Activated B cell treated with CpG ODN at 0.5 μM for 24 hours (primary cell): ENCODE data around the gene GPRIN2. TPM values are rescaled to one million over a fixed set of nuclear protein-coding genes. Genes with fewer than 3 reads are reported as not detected.

Experiments used
- ATAC-seq: fragments of 200-7000 bp; cut with Tn5 transposase; one replicate; pipeline ENCODE4 v1.10.0; 2021; ENCODE audit warnings: low read depth, mild to moderate bottlenecking, moderate library complexity
- CTCF ChIA-PET: fragments of 350-600 bp; sonication (Branson Sonifier 250); formaldehyde crosslinking; loops from one replicate; lab custom pipeline; 2021; ENCODE audit warnings: antibody characterized with exemption; lab: Charles Lee
- POLR2A ChIA-PET: fragments of 350-600 bp; sonication (Branson Sonifier 250); formaldehyde crosslinking; loops from one replicate; lab custom pipeline; 2021; ENCODE audit warnings: antibody characterized with exemption; lab: Charles Lee
- DNase-seq: peaks from one replicate; pipeline ENCODE4 v3.0.0; 2022
- H3K27ac Mint-ChIP-seq: one replicate; pipeline ENCODE4 v1.8.0; 2020; ENCODE audit warnings: mixed read lengths
- H3K27me3 Mint-ChIP-seq: one replicate; pipeline ENCODE4 v1.8.0; 2021; ENCODE audit warnings: mixed read lengths
- H3K36me3 Mint-ChIP-seq: one replicate; pipeline ENCODE4 v1.8.0; 2021; ENCODE audit warnings: low read depth, mixed read lengths
- H3K4me1 Mint-ChIP-seq: one replicate; pipeline ENCODE4 v1.8.0; 2021; ENCODE audit warnings: mixed read lengths
- H3K4me3 Mint-ChIP-seq: one replicate; pipeline ENCODE4 v1.8.0; 2020; ENCODE audit warnings: mild to moderate bottlenecking, mixed read lengths
- H3K9me3 Mint-ChIP-seq: one replicate; pipeline ENCODE4 v1.8.0; 2020; ENCODE audit warnings: mixed read lengths
- intact Hi-C: fragments of 100-400 bp; cut with micrococcal nuclease; formaldehyde crosslinking; loops from one replicate; pipeline ENCODE4 v1.15.1; 2024
- total RNA-seq: library from RNA; stranded (reverse); gene quantifications from 2 replicates; pipeline ENCODE4 v1.2.3, GENCODE V29; 2022
- TF ChIP-seq, protein P1 (sequence below): fragments of 200-600 bp; IDR thresholded peaks from one replicate; pipeline ENCODE4 v1.8.0; 2022; ENCODE audit warnings: antibody characterized with exemption, mild to moderate bottlenecking

The GPRIN2 gene
- total RNA-seq, 1 donor from 2014 or later, result not detected

DNA sequence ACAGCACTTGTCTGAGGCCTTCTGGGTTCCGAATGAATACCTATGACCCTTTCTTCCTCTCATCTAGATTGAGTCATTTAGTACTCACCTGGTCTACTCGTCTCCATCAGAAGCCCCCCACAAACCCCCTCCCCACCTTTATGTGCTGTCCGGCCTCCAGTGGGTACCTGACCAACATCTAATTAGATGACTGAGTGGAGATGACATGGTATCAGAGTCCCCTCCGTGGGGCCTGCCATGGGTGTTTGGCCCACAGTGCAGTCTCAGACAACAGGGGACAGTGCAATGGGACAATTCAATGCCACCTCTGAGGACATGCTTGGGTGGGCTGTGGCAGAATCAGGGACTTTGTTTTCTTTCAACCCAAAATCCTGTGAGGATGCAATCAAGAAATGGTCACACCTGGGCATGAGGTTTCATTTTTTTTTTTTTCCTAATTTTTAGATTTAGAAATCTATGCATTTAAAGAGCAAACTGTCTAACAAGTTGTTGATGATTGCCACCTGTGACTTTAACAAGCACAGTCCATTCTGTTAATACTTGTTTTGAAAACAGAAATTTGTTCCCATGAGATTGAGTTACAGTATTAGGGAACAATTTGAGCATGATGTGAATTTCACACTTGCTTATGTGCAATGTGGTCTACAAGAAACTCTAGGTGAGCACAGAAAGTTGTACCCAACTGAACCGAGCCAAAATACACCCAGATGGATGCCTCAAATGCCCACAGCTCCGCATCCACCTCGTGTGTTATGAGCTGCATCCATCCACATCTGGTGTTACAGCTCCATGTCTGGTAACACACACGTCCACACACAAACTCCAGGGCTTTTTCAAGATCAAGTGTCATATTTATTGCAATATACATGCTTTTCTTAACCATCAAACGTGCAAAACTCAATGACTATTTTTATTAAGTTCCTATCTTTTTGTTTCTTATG is 27.5 kb downstream of the GPRIN2 start:
- no peak overlapping the region for H3K4me3 Mint-ChIP-seq
- no peaks in the 10 kb centered on the region for H3K4me1 Mint-ChIP-seq
- no peak overlapping the region for H3K27ac Mint-ChIP-seq
- no peaks in the 10 kb centered on the region for H3K36me3 Mint-ChIP-seq
- TF ChIP-seq, protein P1, sequence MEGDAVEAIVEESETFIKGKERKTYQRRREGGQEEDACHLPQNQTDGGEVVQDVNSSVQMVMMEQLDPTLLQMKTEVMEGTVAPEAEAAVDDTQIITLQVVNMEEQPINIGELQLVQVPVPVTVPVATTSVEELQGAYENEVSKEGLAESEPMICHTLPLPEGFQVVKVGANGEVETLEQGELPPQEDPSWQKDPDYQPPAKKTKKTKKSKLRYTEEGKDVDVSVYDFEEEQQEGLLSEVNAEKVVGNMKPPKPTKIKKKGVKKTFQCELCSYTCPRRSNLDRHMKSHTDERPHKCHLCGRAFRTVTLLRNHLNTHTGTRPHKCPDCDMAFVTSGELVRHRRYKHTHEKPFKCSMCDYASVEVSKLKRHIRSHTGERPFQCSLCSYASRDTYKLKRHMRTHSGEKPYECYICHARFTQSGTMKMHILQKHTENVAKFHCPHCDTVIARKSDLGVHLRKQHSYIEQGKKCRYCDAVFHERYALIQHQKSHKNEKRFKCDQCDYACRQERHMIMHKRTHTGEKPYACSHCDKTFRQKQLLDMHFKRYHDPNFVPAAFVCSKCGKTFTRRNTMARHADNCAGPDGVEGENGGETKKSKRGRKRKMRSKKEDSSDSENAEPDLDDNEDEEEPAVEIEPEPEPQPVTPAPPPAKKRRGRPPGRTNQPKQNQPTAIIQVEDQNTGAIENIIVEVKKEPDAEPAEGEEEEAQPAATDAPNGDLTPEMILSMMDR, result no peak
- DNase-seq (no peak), ATAC-seq (no peak)
- H3K9me3 Mint-ChIP-seq, result no peaks in the 10 kb centered on the region
- CTCF ChIA-PET, result no interaction called here
- intact Hi-C loops, result no loop called here
- POLR2A ChIA-PET, result no interaction called here
- no peaks in the 10 kb centered on the region for H3K27me3 Mint-ChIP-seq

DNA sequence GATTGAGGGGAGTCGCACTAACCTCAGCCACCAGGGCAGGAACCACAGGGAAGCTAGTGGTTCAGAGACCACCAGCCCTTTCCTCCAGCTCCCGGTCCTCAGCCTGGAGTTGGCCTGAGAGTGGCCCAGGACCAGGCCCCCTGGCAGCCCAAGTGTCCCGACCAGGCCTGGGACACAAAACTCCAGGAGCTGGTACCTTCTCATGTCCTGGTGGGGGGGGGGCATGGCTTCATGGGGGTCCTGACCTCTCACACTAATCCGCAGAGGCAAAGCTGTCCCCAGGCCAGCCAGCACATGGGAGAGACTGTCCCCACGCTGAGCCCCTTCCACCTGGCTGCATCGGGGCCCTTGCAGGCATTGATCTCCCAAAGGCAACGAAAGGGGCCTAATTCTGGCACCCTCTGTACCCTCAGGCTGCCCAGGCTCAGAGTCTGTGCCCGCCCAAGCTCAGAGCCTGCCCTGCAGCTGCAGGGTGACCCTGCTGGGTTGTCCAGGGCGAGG is 28.2 kb downstream of the GPRIN2 start:
- peak; percentile 17 for DNase-seq

DNA sequence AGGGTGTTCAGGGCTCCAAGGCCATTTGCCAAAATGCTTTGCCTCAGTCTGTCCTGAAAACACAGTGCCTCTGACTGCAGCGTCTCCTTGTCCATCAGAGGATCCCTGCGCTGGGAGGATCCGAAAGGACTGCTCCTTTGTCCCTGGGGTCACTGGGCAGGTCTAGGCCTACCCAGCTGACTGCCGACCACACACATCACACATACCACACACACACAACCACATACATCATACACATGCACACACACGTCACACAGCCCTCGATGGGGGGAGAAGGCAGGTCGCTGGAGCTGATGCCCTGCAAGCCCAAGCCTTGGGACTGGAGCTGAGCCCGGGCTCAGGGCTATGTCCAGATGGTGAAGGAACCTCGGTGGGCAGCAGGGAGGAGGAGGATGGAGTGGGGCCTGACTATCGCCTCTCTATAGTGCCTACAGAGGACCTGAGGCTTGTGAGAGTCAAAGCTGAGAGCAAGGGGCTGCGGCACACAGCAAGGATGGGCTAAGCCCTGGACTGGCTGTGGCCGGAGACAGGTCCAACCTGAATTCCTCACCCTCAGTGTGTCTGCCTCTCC is 29.1 kb downstream of the GPRIN2 start:
- DNase-seq, result peak; percentile 14
- ChIA-PET CTCF (no interaction called here), POLR2A (no interaction called here)
- Mint-ChIP-seq H3K4me1 (no peaks in the 10 kb centered on the region), H3K36me3 (no peaks in the 10 kb centered on the region), H3K4me3 (no peak overlapping the region), H3K9me3 (no peaks in the 10 kb centered on the region), H3K27ac (no peak overlapping the region), H3K27me3 (no peaks in the 10 kb centered on the region)
- no peak for ATAC-seq
- intact Hi-C loops, result no loop called here
- TF ChIP-seq, protein P1, result no peak

More for the DNA sequence above, 28.2 kb downstream of the GPRIN2 start:
- intact Hi-C loops, result no loop called here
- ATAC-seq, result no peak
- TF ChIP-seq, protein P1, result no peak
- ChIA-PET POLR2A (no interaction called here), CTCF (no interaction called here)
- Mint-ChIP-seq H3K27ac (no peak overlapping the region), H3K9me3 (no peaks in the 10 kb centered on the region), H3K4me3 (no peak overlapping the region), H3K4me1 (no peaks in the 10 kb centered on the region), H3K36me3 (no peaks in the 10 kb centered on the region), H3K27me3 (no peaks in the 10 kb centered on the region)

DNA sequence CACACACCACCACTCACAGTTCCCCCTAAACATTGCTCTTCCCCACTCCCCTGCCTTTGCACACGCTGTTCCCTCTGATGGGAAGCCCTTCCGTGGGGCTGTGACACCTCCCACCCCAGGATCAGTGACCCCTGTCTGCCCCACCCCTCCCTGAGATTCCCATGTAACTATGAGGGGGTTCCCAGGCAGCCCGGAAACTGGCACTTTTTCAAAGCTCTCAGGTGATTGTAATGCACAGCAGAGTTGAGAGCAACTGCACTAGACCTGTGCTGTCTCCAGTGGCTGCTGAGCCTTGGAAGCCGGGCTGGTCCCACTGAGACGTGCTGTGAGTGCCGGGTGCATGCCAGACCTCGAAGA is 29.8 kb downstream of the GPRIN2 start:
- H3K4me1 Mint-ChIP-seq, result no peaks in the 10 kb centered on the region
- DNase-seq (peak; percentile 15), ATAC-seq (no peak)
- POLR2A ChIA-PET, result no interaction called here
- CTCF ChIA-PET, result no interaction called here
- H3K27me3 Mint-ChIP-seq, result no peaks in the 10 kb centered on the region
- no peaks in the 10 kb centered on the region for H3K9me3 Mint-ChIP-seq
- no peaks in the 10 kb centered on the region for H3K36me3 Mint-ChIP-seq
- H3K27ac Mint-ChIP-seq, result no peak overlapping the region
- intact Hi-C loops, result no loop called here
- H3K4me3 Mint-ChIP-seq, result no peak overlapping the region
- TF ChIP-seq, protein P1, result no peak
